Hepatocyte (in vitro differentiated cells): Measurements from ENCODE around the gene FAM78A. TPM values are rescaled to one million over a fixed set of nuclear protein-coding genes. Genes with fewer than 3 reads are reported as not detected.

Experiments
- DNase-seq: peaks from one replicate; pipeline ENCODE4 v3.0.0-alpha.2; 2016; ENCODE audit warnings: low spot score
- H2AFZ ChIP-seq: fragments of 200-600 bp; sonication (generic); 2 replicates; pipeline ENCODE4 v1.6.0; 2016; ENCODE audit warnings: antibody characterized with exemption, mild to moderate bottlenecking
- H3K27ac ChIP-seq: fragments of 200-600 bp; sonication (generic); 2 replicates; pipeline ENCODE4 v1.5.1; 2016; ENCODE audit warnings: mild to moderate bottlenecking
- H3K27me3 ChIP-seq: fragments of 200-600 bp; sonication (generic); 2 replicates; pipeline ENCODE4 v1.6.1; 2016
- H3K36me3 ChIP-seq: fragments of 200-600 bp; sonication (generic); replicated peaks from 2 replicates; pipeline ENCODE4 v1.5.1; 2016; ENCODE audit warnings: low read depth; ENCODE audit not compliant: insufficient read depth
- H3K4me1 ChIP-seq: fragments of 200-600 bp; sonication (generic); 2 replicates; pipeline ENCODE4 v1.5.1; 2016; ENCODE audit warnings: mild to moderate bottlenecking, moderate library complexity; ENCODE audit not compliant: insufficient read depth
- H3K4me2 ChIP-seq: fragments of 200-600 bp; sonication (generic); 2 replicates; pipeline ENCODE4 v1.6.0; 2016
- H3K4me3 ChIP-seq: fragments of 200-600 bp; sonication (generic); 2 replicates; pipeline ENCODE4 v1.5.1; 2016; ENCODE audit warnings: mild to moderate bottlenecking
- H3K79me2 ChIP-seq: fragments of 200-600 bp; sonication (generic); 2 replicates; pipeline ENCODE4 v1.6.0; 2017; ENCODE audit warnings: mild to moderate bottlenecking
- H3K9me2 ChIP-seq: fragments of 200-600 bp; sonication (generic); replicated peaks from 2 replicates; pipeline ENCODE4 v1.6.0; 2017; ENCODE audit warnings: mild to moderate bottlenecking; ENCODE audit not compliant: insufficient read depth
- H3K9me3 ChIP-seq: fragments of 200-600 bp; sonication (generic); 2 replicates; pipeline ENCODE4 v1.5.1; 2016; ENCODE audit warnings: low read depth, mild to moderate bottlenecking
- H4K20me1 ChIP-seq: fragments of 200-600 bp; sonication (generic); 2 replicates; pipeline ENCODE4 v1.6.0; 2016; ENCODE audit warnings: mild to moderate bottlenecking; ENCODE audit not compliant: insufficient read depth, poor library complexity, severe bottlenecking
- CTCF ChIP-seq: fragments of 200-600 bp; sonication (generic); IDR thresholded peaks from 2 replicates; pipeline ENCODE4 v1.5.1; 2016; ENCODE audit warnings: antibody characterized with exemption, mild to moderate bottlenecking; ENCODE audit not compliant: poor library complexity
- EZH2 ChIP-seq: fragments of 200-600 bp; sonication (generic); IDR thresholded peaks from 2 replicates; pipeline ENCODE4 v1.6.1; 2016; ENCODE audit warnings: antibody characterized with exemption, mild to moderate bottlenecking, borderline replicate concordance
- EZH2phosphoT487 ChIP-seq: fragments of 200-600 bp; sonication (generic); IDR thresholded peaks from one replicate; pipeline ENCODE4 v1.6.1; 2018; ENCODE audit warnings: antibody characterized with exemption, mild to moderate bottlenecking, low read depth, moderate library complexity; ENCODE audit not compliant: unreplicated experiment, severe bottlenecking
- WGBS: methylation state at CpG from one replicate; pipeline ENCODE4 v1.1.6; 2016; ENCODE audit warnings: low lambda C conversion rate; ENCODE audit errors: missing lambda C conversion rate; 5-methylcytosine and 5-hydroxymethylcytosine counted together
- polyA plus RNA-seq: library from polyadenylated mRNA; unstranded; fragments of >200 nt; fragmentation: Nextera tagmentation; extraction: Ambion mirVana; gene quantifications from 2 replicates; pipeline ENCODE4 v1.2.1, GENCODE V29; 2016
- total RNA-seq: library from RNA; depleted of rRNA; stranded (reverse); fragments of >200 nt; gene quantifications from 2 replicates; pipeline ENCODE4 v1.2.3, GENCODE V29; 2014

Gene FAM78A
- total and polyA plus RNA-seq, 2 experiments from 2014 or later: 0.27 TPM; not detected in 1

- H3K9me3 ChIP-seq: no peaks in the 10 kb centered on the region
- H3K9me2 ChIP-seq: no peaks in the 10 kb centered on the region
- no peaks in the 10 kb centered on the region for H3K79me2 ChIP-seq
- no peak overlapping the region for H3K4me3 ChIP-seq
- no peak for DNase-seq
- no peak overlapping the region for H2AFZ ChIP-seq
- H3K27me3 ChIP-seq: no peaks in the 10 kb centered on the region
- no peaks in the 10 kb centered on the region for H4K20me1 ChIP-seq
- H3K27ac ChIP-seq: no peak overlapping the region
- no peak overlapping the region for H3K4me2 ChIP-seq
- TF ChIP-seq EZH2 (no peak), CTCF (no peak), EZH2phosphoT487 (no peak)
- no peaks in the 10 kb centered on the region for H3K36me3 ChIP-seq
- 93% methylated on average over 27 of the region's 28 CpGs for WGBS
- H3K4me1 ChIP-seq: no peaks in the 10 kb centered on the region
Measured at GRCh38 chr9:131312822-131313770, 36.8 kb upstream of the FAM78A start.

GRCh38 chr9:131312246-131312645 is 35.9 kb upstream of the FAM78A start:
- TF ChIP-seq EZH2phosphoT487: no peak
- no peak for TF ChIP-seq EZH2
- no peak for TF ChIP-seq CTCF
- H3K9me2 ChIP-seq: no peaks in the 10 kb centered on the region
- H3K4me2 ChIP-seq: no peak overlapping the region
- no peaks in the 10 kb centered on the region for H3K36me3 ChIP-seq
- 92% methylated on average over 9 of the region's 9 CpGs for WGBS
- H2AFZ ChIP-seq: no peak overlapping the region
- H3K79me2 ChIP-seq: no peaks in the 10 kb centered on the region
- H3K9me3 ChIP-seq: no peaks in the 10 kb centered on the region
- H3K4me1 ChIP-seq: no peaks in the 10 kb centered on the region
- no peak for DNase-seq
- no peaks in the 10 kb centered on the region for H3K27me3 ChIP-seq
- no peak overlapping the region for H3K27ac ChIP-seq
- H4K20me1 ChIP-seq: no peaks in the 10 kb centered on the region
- H3K4me3 ChIP-seq: no peak overlapping the region

DNA sequence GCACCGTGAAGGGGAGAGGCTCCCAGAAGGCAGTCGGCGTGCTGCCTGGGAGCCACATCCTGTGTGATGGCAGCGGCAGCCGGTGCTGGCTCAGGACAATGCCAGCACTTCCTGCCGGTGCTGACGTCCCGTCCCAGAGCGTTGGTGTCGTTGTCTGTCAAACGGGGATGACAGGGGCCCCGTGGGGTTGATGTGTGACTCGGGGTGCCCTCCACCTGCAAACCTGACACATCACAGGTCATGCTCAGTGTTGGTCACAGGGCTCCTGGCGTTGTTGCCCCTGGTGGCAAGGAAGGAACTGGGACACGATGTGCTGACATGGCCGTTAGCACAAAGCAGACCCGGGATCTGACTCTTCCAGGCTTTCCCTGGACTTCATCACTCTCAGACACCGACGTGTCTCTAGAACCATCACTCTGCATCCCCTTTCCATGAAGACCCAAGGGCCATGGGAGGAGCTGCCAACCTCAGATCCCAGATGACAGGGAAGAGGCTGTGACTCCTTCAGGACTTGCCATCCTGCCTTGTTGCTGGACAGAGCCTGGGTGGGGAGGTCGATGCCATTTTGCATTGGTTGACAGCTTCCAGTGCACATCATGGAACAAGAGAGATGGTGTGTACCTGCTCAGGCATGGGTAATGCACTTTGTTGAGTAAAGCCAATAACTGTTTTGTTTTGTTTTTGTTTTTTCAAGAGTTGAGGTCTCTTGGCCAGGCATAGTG is 34.7 kb upstream of the FAM78A start:
- Histone ChIP-seq H4K20me1 (no peaks in the 10 kb centered on the region), H3K27ac (no peak overlapping the region), H3K4me3 (no peak overlapping the region), H3K79me2 (no peaks in the 10 kb centered on the region), H3K36me3 (no peaks in the 10 kb centered on the region), H2AFZ (no peak overlapping the region), H3K9me2 (no peaks in the 10 kb centered on the region), H3K9me3 (no peaks in the 10 kb centered on the region), H3K4me2 (no peak overlapping the region), H3K27me3 (no peaks in the 10 kb centered on the region), H3K4me1 (no peaks in the 10 kb centered on the region)
- WGBS: 58% methylated on average over 20 of the region's 20 CpGs
- TF ChIP-seq EZH2phosphoT487: no peak
- no peak for TF ChIP-seq EZH2
- no peak for TF ChIP-seq CTCF
- no peak for DNase-seq
